Esophagus muscularis mucosa (tissue), 4 donors: ENCODE results near the gene PHLDA3. TPM values are rescaled to one million over a fixed set of nuclear protein-coding genes. Genes with fewer than 3 reads are reported as not detected.

Experiments used
- DNase-seq: peaks from one replicate; pipeline ENCODE4 v3.0.0-alpha.2; 2017; ENCODE audit errors: extremely low spot score
- H3K27ac ChIP-seq, 4 donors: fragments of 200-600 bp; sonication (generic); replicated peaks in 1 of 4; 1 replicate in 3 of 4; 2 replicates in 1 of 4; pipeline ENCODE4 v1.5.1; 2016 to 2019; ENCODE audit warnings: mild to moderate bottlenecking in 1 of 4
- H3K27me3 ChIP-seq, 4 donors: fragments of 200-600 bp; sonication (generic); one replicate each; pipeline versions ENCODE4 v1.5.1 to v1.6.0; 2016 to 2019
- H3K36me3 ChIP-seq, 4 donors: fragments of 200-600 bp; sonication (generic); one replicate each; pipeline ENCODE4 v1.5.1; 2016 to 2019
- H3K4me1 ChIP-seq, 4 donors: fragments of 200-600 bp; sonication (generic); one replicate each; pipeline ENCODE4 v1.5.1; 2016 to 2019
- H3K4me3 ChIP-seq, 4 donors: fragments of 200-600 bp; sonication (generic); 1 replicate in 2 of 4; 2 replicates in 2 of 4; pipeline ENCODE4 v1.5.1; 2016 to 2019; ENCODE audit warnings: mild to moderate bottlenecking in 4 of 4, moderate library complexity in 1 of 4
- H3K9me3 ChIP-seq, 4 donors: fragments of 200-600 bp; sonication (generic); 1 replicate in 3 of 4; 2 replicates in 1 of 4; pipeline ENCODE4 v1.5.1; 2016 to 2019
- EP300 ChIP-seq: sonication (generic); formaldehyde crosslinking; IDR thresholded peaks from one replicate; pipeline ENCODE4 v1.6.1; 2017; ENCODE audit warnings: antibody characterized with exemption
- POLR2A ChIP-seq: fragments of 450-650 bp; IDR thresholded peaks from one replicate; pipeline ENCODE4 v1.6.1; 2017; ENCODE audit warnings: antibody characterized with exemption, moderate library complexity, mild to moderate bottlenecking, low read depth
- POLR2AphosphoS5 ChIP-seq, 2 donors: sonication (generic); formaldehyde crosslinking; IDR thresholded peaks; one replicate each; pipeline ENCODE4 v1.6.1; 2017; ENCODE audit warnings: antibody characterized with exemption in 2 of 2
- WGBS: methylation state at CpG from one replicate; pipeline ENCODE4 v1.1.5; 2018; 5-methylcytosine and 5-hydroxymethylcytosine counted together
- intact Hi-C: fragments of 100-400 bp; cut with DNase I; formaldehyde crosslinking; loops from one replicate; pipeline ENCODE4 v1.15.1; 2023
- total RNA-seq, 4 donors: library from RNA; depleted of rRNA; stranded (reverse); fragments of >200 nt; gene quantifications; one replicate each; pipeline versions ENCODE4 v1.1.0 to v1.2.1, GENCODE V29; 2016
- TF ChIP-seq, protein P1 (sequence below), 3 experiments: fragments of 200-600 bp in 2 of 3; fragments of 450-650 bp in 1 of 3; sonication (generic) in 2 of 3; IDR thresholded peaks; one replicate each; pipeline ENCODE4 v1.5.1; 2017 to 2019; ENCODE audit warnings: antibody characterized with exemption in 3 of 3, mild to moderate bottlenecking in 2 of 3, moderate library complexity in 1 of 3

PHLDA3 gene
- total RNA-seq, 4 donors from 2014 or later: 63.5 to 158 (median 106) TPM

- Histone ChIP-seq H3K4me1 (peaks cover 0 to 3% (median 0%) of the 10 kb centered on the region in 4 donors), H3K36me3 (no peaks in the 10 kb centered on the region), H3K27me3 (no peaks in the 10 kb centered on the region), H3K4me3 (no peak overlapping the region), H3K9me3 (no peaks in the 10 kb centered on the region), H3K27ac (no peak overlapping the region)
- DNase-seq: no peak
- TF ChIP-seq EP300: no peak
- no peak for TF ChIP-seq POLR2A
- TF ChIP-seq, protein P1, sequence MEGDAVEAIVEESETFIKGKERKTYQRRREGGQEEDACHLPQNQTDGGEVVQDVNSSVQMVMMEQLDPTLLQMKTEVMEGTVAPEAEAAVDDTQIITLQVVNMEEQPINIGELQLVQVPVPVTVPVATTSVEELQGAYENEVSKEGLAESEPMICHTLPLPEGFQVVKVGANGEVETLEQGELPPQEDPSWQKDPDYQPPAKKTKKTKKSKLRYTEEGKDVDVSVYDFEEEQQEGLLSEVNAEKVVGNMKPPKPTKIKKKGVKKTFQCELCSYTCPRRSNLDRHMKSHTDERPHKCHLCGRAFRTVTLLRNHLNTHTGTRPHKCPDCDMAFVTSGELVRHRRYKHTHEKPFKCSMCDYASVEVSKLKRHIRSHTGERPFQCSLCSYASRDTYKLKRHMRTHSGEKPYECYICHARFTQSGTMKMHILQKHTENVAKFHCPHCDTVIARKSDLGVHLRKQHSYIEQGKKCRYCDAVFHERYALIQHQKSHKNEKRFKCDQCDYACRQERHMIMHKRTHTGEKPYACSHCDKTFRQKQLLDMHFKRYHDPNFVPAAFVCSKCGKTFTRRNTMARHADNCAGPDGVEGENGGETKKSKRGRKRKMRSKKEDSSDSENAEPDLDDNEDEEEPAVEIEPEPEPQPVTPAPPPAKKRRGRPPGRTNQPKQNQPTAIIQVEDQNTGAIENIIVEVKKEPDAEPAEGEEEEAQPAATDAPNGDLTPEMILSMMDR (IDR thresholded peaks at IDR 0.05): no peak
- TF ChIP-seq POLR2AphosphoS5 (IDR thresholded peaks at IDR 0.05): no peak
- 86% methylated on average over 6 of the region's 6 CpGs for WGBS
- intact Hi-C loops: no loop called here
These were observed 46.5 kb downstream of the PHLDA3 start for GRCh38 chr1:201422436-201423030.

DNA sequence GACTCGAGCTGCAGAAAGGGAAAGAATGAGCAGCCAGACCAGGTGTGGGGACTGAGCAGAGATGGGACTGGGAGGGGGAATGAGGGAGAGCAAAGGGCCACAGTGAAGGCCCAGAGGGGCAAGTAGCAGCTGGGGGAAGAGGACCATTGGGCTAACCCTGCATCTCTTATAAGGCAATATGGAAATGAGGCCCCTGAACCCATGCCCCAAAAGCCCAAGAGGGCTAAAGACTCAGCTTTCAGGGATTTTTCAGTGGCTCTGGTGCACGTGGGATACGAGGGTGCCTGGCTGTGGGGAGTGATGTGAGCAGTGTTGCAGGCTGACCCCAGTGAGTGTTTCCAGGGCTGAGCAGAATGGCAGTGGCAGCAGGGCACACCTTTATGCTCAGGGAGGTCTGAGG, 47.0 kb downstream of the PHLDA3 start:
- DNase-seq: no peak
- peaks cover 0 to 3% (median 0%) of the 10 kb centered on the region in 4 donors for H3K27me3 ChIP-seq
- H3K4me1 ChIP-seq: peaks cover 0 to 3% (median 0%) of the 10 kb centered on the region in 4 donors
- no peaks in the 10 kb centered on the region for H3K36me3 ChIP-seq
- TF ChIP-seq EP300 (no peak), POLR2AphosphoS5 (IDR thresholded peaks at IDR 0.05) (no peak), POLR2A (no peak)
- TF ChIP-seq, protein P1 (IDR thresholded peaks at IDR 0.05): no peak
- H3K27ac ChIP-seq: no peak overlapping the region
- H3K4me3 ChIP-seq: no peak overlapping the region
- 69% methylated on average over 3 of the region's 3 CpGs for WGBS
- intact Hi-C loops: no loop called here
- no peaks in the 10 kb centered on the region for H3K9me3 ChIP-seq

GRCh38 chr1:201421041-201421440, 47.9 kb downstream of the PHLDA3 start:
- WGBS: 33% methylated on average over 1 of the region's 8 CpGs
- Histone ChIP-seq H3K4me1 (peaks cover 0 to 3% (median 0%) of the 10 kb centered on the region in 4 donors), H3K27me3 (peaks cover 0 to 4% (median 0%) of the 10 kb centered on the region in 4 donors), H3K9me3 (no peaks in the 10 kb centered on the region), H3K4me3 (no peak overlapping the region), H3K27ac (no peak overlapping the region), H3K36me3 (no peaks in the 10 kb centered on the region)
- intact Hi-C loops: no loop called here
- no peak for TF ChIP-seq POLR2AphosphoS5 (IDR thresholded peaks at IDR 0.05)
- no peak for TF ChIP-seq POLR2A
- TF ChIP-seq EP300: no peak
- TF ChIP-seq, protein P1 (IDR thresholded peaks at IDR 0.05): no peak
- DNase-seq: no peak

DNA sequence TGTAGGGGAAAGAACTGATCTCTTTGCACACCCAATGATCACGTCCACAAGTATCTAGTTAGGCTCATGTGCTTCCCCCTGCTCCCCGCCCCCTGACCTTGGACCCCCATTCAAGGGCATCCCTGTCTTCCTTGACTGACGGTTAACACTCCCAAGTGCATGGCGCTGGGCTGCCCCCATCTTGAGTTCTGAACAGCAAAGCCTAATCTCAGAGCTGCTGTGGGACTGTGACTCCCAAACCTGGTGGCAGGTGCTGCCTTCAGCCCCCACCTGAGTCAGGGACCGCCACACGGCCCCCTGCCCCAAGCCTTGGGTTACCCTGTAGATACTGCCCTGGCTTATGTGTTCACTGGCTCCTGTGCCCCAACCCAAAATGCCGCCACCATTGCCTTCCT, 48.4 kb downstream of the PHLDA3 start:
- 88% methylated on average over 6 of the region's 7 CpGs for WGBS
- Histone ChIP-seq H3K4me1 (peaks cover 0 to 3% (median 0%) of the 10 kb centered on the region in 4 donors), H3K9me3 (no peaks in the 10 kb centered on the region), H3K36me3 (no peaks in the 10 kb centered on the region), H3K27me3 (peaks cover 0 to 4% (median 0%) of the 10 kb centered on the region in 4 donors), H3K4me3 (no peak overlapping the region), H3K27ac (no peak overlapping the region)
- intact Hi-C loops: no loop called here
- no peak for DNase-seq
- TF ChIP-seq POLR2AphosphoS5 (IDR thresholded peaks at IDR 0.05) (no peak), POLR2A (no peak), EP300 (no peak)
- TF ChIP-seq, protein P1 (IDR thresholded peaks at IDR 0.05): no peak
